ENCODE measurements around the gene TPST2.

TPST2 gene

GRCh38 chr22:26536056-26536761 lies 53.7 kb downstream of the TPST2 start:
- no peak overlapping the region for H2AFZ ChIP-seq (ENCODE audit: low read depth, low read length)
- H4K20me1 ChIP-seq (ENCODE audit: insufficient read depth, low read length), result no peaks in the 10 kb centered on the region
- H3K4me2 ChIP-seq (ENCODE audit: low read length), result no peak overlapping the region
- no peaks in the 10 kb centered on the region for H3K79me2 ChIP-seq (ENCODE audit: low read length)
- no peak overlapping the region for H3K4me3 ChIP-seq (ENCODE audit: low read length)
- no peaks in the 10 kb centered on the region for H3K36me3 ChIP-seq (replicated peaks; ENCODE audit: low read depth, low read length)
- H3K27me3 ChIP-seq (ENCODE audit: low read depth, low read length), result no peaks in the 10 kb centered on the region
- TF ChIP-seq CTCF (IDR thresholded peaks at IDR 0.05; ENCODE audit: low read depth, low read length) (no peak), EZH2phosphoT487 (IDR thresholded peaks at IDR 0.05; ENCODE audit: low read depth) (no peak)
- H3K9me3 ChIP-seq (ENCODE audit: insufficient read depth, low read length), result no peaks in the 10 kb centered on the region
- peaks cover 45% of the 10 kb centered on the region for H3K4me1 ChIP-seq (ENCODE audit: low read length)
- H3K27ac ChIP-seq (ENCODE audit: low read length), result no peak overlapping the region
- no peak overlapping the region for H3K9ac ChIP-seq (ENCODE audit: low read length)

GRCh38 chr22:26535603-26535908 lies 54.4 kb downstream of the TPST2 start:
- peak overlapping the region; percentile 63 for H3K27ac ChIP-seq (ENCODE audit: low read length)
- H3K4me1 ChIP-seq (ENCODE audit: low read length), result peaks cover 49% of the 10 kb centered on the region
- H3K79me2 ChIP-seq (ENCODE audit: low read length), result no peaks in the 10 kb centered on the region
- H4K20me1 ChIP-seq (ENCODE audit: insufficient read depth, low read length), result no peaks in the 10 kb centered on the region
- H2AFZ ChIP-seq (ENCODE audit: low read depth, low read length), result 0 out of 2 replicates have a peak overlapping the region, but pooled peaks have one; percentile 56
- H3K4me2 ChIP-seq (ENCODE audit: low read length), result peak overlapping the region; percentile 65; the same call in 1 of the 2 replicates
- no peak overlapping the region for H3K4me3 ChIP-seq (ENCODE audit: low read length)
- TF ChIP-seq CTCF (IDR thresholded peaks at IDR 0.05; ENCODE audit: low read depth, low read length), result no peak
- no peak for TF ChIP-seq EZH2phosphoT487 (IDR thresholded peaks at IDR 0.05; ENCODE audit: low read depth)
- H3K27me3 ChIP-seq (ENCODE audit: low read depth, low read length), result no peaks in the 10 kb centered on the region
- H3K9ac ChIP-seq (ENCODE audit: low read length), result no peak overlapping the region
- no peaks in the 10 kb centered on the region for H3K9me3 ChIP-seq (ENCODE audit: insufficient read depth, low read length)
- no peaks in the 10 kb centered on the region for H3K36me3 ChIP-seq (replicated peaks; ENCODE audit: low read depth, low read length)

GRCh38 chr22:26534874-26535602 lies 54.9 kb downstream of the TPST2 start:
- Histone ChIP-seq H3K9ac (ENCODE audit: low read length) (peak overlapping the region; percentile 44), H3K27me3 (ENCODE audit: low read depth, low read length) (no peaks in the 10 kb centered on the region), H3K79me2 (ENCODE audit: low read length) (no peaks in the 10 kb centered on the region), H3K9me3 (ENCODE audit: insufficient read depth, low read length) (no peaks in the 10 kb centered on the region), H3K4me3 (ENCODE audit: low read length) (peak overlapping the region; percentile 40), H3K4me1 (ENCODE audit: low read length) (peaks cover 49% of the 10 kb centered on the region), H3K4me2 (ENCODE audit: low read length) (peak overlapping the region; percentile 65), H4K20me1 (ENCODE audit: insufficient read depth, low read length) (no peaks in the 10 kb centered on the region), H2AFZ (ENCODE audit: low read depth, low read length) (peak overlapping the region; percentile 56), H3K27ac (ENCODE audit: low read length) (peak overlapping the region; percentile 63), H3K36me3 (replicated peaks; ENCODE audit: low read depth, low read length) (no peaks in the 10 kb centered on the region)
- TF ChIP-seq EZH2phosphoT487 (IDR thresholded peaks at IDR 0.05; ENCODE audit: low read depth), result no peak
- TF ChIP-seq CTCF (IDR thresholded peaks at IDR 0.05; ENCODE audit: low read depth, low read length), result no peak

- Histone ChIP-seq H3K4me3 (ENCODE audit: low read length) (peak overlapping the region; percentile 12; the same call in 1 of the 2 replicates), H3K27ac (ENCODE audit: low read length) (peak overlapping the region; percentile 63)
Measured at GRCh38 chr22:26534171-26534855, 55.6 kb downstream of the TPST2 start.

More at GRCh38 chr22:26534171-26534855, 55.6 kb downstream of the TPST2 start:
- H3K27me3 ChIP-seq (ENCODE audit: low read depth, low read length), result no peaks in the 10 kb centered on the region
- H3K79me2 ChIP-seq (ENCODE audit: low read length), result no peaks in the 10 kb centered on the region
- no peak for TF ChIP-seq CTCF (IDR thresholded peaks at IDR 0.05; ENCODE audit: low read depth, low read length)
- TF ChIP-seq EZH2phosphoT487 (IDR thresholded peaks at IDR 0.05; ENCODE audit: low read depth), result no peak
- H3K36me3 ChIP-seq (replicated peaks; ENCODE audit: low read depth, low read length), result no peaks in the 10 kb centered on the region
- no peaks in the 10 kb centered on the region for H3K9me3 ChIP-seq (ENCODE audit: insufficient read depth, low read length)
- peak overlapping the region; percentile 4; the same call in 1 of the 2 replicates for H2AFZ ChIP-seq (ENCODE audit: low read depth, low read length)
- peak overlapping the region; percentile 65 for H3K4me2 ChIP-seq (ENCODE audit: low read length)
- no peaks in the 10 kb centered on the region for H4K20me1 ChIP-seq (ENCODE audit: insufficient read depth, low read length)
- H3K9ac ChIP-seq (ENCODE audit: low read length), result peak overlapping the region; percentile 44
- peaks cover 49% of the 10 kb centered on the region for H3K4me1 ChIP-seq (ENCODE audit: low read length)
